HepG2 (cell line): Measurements from ENCODE around the gene P2RY12. TPM values are rescaled to one million over a fixed set of nuclear protein-coding genes. Genes with fewer than 3 reads are reported as not detected.
A peak's percentile ranks its signal among the peaks of the same experiment; 100 is the strongest.

Experiments
- ATAC-seq: fragments of 200-7000 bp; cut with Tn5 transposase; 3 replicates; pipeline ENCODE4 v1.9.1; 2020; ENCODE audit warnings: mild to moderate bottlenecking, moderate library complexity
- BruUV-seq: library from RNA; stranded (reverse); fragments of 400-500 nt; replicated peaks from 2 replicates; lab custom pipeline; 2021; lab: Mats Ljungman, UMichigan
- CTCF ChIA-PET: fragments of 300-600 bp; formaldehyde crosslinking; extraction: SDS; loops from one replicate; lab custom pipeline; 2021; ENCODE audit warnings: low total read pairs, inconsistent platforms, low intra/inter-chr PET ratio; lab: Yijun Ruan, JAX
- POLR2A ChIA-PET: fragments of 350-600 bp; sonication (Branson Sonifier 250); formaldehyde crosslinking; loops from one replicate; lab custom pipeline; 2020; ENCODE audit warnings: antibody characterized with exemption, inconsistent platforms; lab: Yijun Ruan, JAX
- DNase-seq: peaks from one replicate; pipeline ENCODE4 v3.0.0-alpha.2; 2015; ENCODE audit warnings: low spot score
- FAIRE-seq: peaks from 3 replicates; lab custom pipeline; 2011; peaks lifted over from hg19 to GRCh38; lab: Jason Lieb, UNC
- H2AFZ ChIP-seq: one replicate; pipeline ENCODE4 v1.6.1; 2011; ENCODE audit warnings: low read length, inconsistent platforms
- H3K27ac ChIP-seq: fragments of 300-600 bp; 3 replicates; pipeline ENCODE4 v1.8.0; 2011; ENCODE audit warnings: mixed run types, mild to moderate bottlenecking, mixed read lengths, low read length, inconsistent platforms; ENCODE audit not compliant: insufficient read depth; ENCODE audit errors: extremely low read length
- H3K27me3 ChIP-seq, 2 experiments: fragments of 200-600 bp in 1 of 2; 2 replicates in 1 of 2; 3 replicates in 1 of 2; pipeline versions ENCODE4 v1.6.0 to v1.8.0; 2011; ENCODE audit warnings: low read length in 2 of 2, mild to moderate bottlenecking in 2 of 2, moderate library complexity in 2 of 2, inconsistent platforms in 1 of 2; ENCODE audit not compliant: insufficient read depth in 2 of 2, control insufficient read depth in 1 of 2
- H3K36me3 ChIP-seq, 2 experiments: fragments of 200-600 bp in 1 of 2; replicated peaks in 1 of 2; 2 replicates in 1 of 2; 3 replicates in 1 of 2; pipeline versions ENCODE4 v1.5.1 to v1.8.0; 2011; ENCODE audit warnings: low read length in 2 of 2, inconsistent platforms in 1 of 2; ENCODE audit not compliant: insufficient read depth in 2 of 2, control insufficient read depth in 1 of 2
- H3K4me1 ChIP-seq: 2 replicates; pipeline ENCODE4 v1.5.1; 2012; ENCODE audit warnings: low read length, inconsistent platforms; ENCODE audit not compliant: insufficient read depth
- H3K4me2 ChIP-seq: 2 replicates; pipeline ENCODE4 v1.6.0; 2011; ENCODE audit warnings: low read depth, low read length, inconsistent platforms
- H3K4me3 ChIP-seq, 3 experiments: fragments of 200-600 bp in 1 of 3; sonication (generic), shearing (Covaris generic) in 1 of 3; replicated peaks in 1 of 3; 2 replicates each; pipeline ENCODE4 v1.5.1; 2011 to 2016; ENCODE audit warnings: low read length in 3 of 3, inconsistent platforms in 2 of 3, low read depth in 2 of 3, mild to moderate bottlenecking in 2 of 3, control low read depth in 1 of 3, mixed read lengths in 1 of 3; ENCODE audit not compliant: insufficient read depth in 1 of 3
- H3K79me2 ChIP-seq: one replicate; pipeline ENCODE4 v1.6.1; 2011; ENCODE audit warnings: low read length, inconsistent platforms; ENCODE audit not compliant: insufficient read depth
- H3K9ac ChIP-seq: 2 replicates; pipeline ENCODE4 v1.6.0; 2011; ENCODE audit warnings: mild to moderate bottlenecking, low read depth, low read length, inconsistent platforms; ENCODE audit not compliant: insufficient read depth
- H3K9me3 ChIP-seq: 2 replicates; pipeline ENCODE4 v1.5.1; 2012; ENCODE audit warnings: mild to moderate bottlenecking, low read length
- H4K20me1 ChIP-seq: 2 replicates; pipeline ENCODE4 v1.6.0; 2011; ENCODE audit warnings: inconsistent platforms, mild to moderate bottlenecking, low read length, moderate library complexity; ENCODE audit not compliant: insufficient read depth
- AKNA ChIP-seq: sonication (generic); formaldehyde crosslinking; IDR thresholded peaks from 2 replicates; pipeline ENCODE4 v1.4.0; 2020; ENCODE audit warnings: missing genetic modification reagents, borderline replicate concordance
- BRCA1 ChIP-seq: sonication (generic); formaldehyde crosslinking; IDR thresholded peaks from 2 replicates; pipeline ENCODE4 v1.4.0; 2020; ENCODE audit warnings: missing genetic modification reagents
- FOSL1 ChIP-seq: sonication (generic); formaldehyde crosslinking; IDR thresholded peaks from 2 replicates; pipeline ENCODE4 v1.9.0; 2021; ENCODE audit warnings: missing genetic modification reagents, borderline replicate concordance
- KDM4B ChIP-seq: sonication (generic); formaldehyde crosslinking; IDR thresholded peaks from 2 replicates; pipeline ENCODE4 v1.4.0; 2020; ENCODE audit warnings: missing genetic modification reagents
- MIER3 ChIP-seq: IDR thresholded peaks from 2 replicates; pipeline ENCODE4 v1.6.1; 2016; ENCODE audit warnings: missing compliant biosample characterization, borderline replicate concordance
- NR2F6 ChIP-seq, 2 experiments: IDR thresholded peaks; 2 replicates each; pipeline ENCODE4 v1.6.1; 2016; ENCODE audit warnings: antibody characterized with exemption in 1 of 2, mild to moderate bottlenecking in 1 of 2
- PRMT3 ChIP-seq: sonication (generic); formaldehyde crosslinking; IDR thresholded peaks from 2 replicates; pipeline ENCODE4 v1.8.1; 2022; ENCODE audit warnings: low read depth, mild to moderate bottlenecking, moderate library complexity, missing genetic modification reagents, borderline replicate concordance
- RAD51 ChIP-seq: fragments of 450-650 bp; IDR thresholded peaks from 2 replicates; pipeline ENCODE4 v1.6.1; 2016; ENCODE audit warnings: borderline replicate concordance
- ZNF207 ChIP-seq: fragments of 450-650 bp; IDR thresholded peaks from 2 replicates; pipeline ENCODE4 v1.6.1; 2016; ENCODE audit warnings: antibody characterized with exemption, borderline replicate concordance
- ZNF546 ChIP-seq: sonication (generic); formaldehyde crosslinking; conservative IDR thresholded peaks from 2 replicates; pipeline ENCODE4 v1.8.1; 2023; ENCODE audit warnings: mild to moderate bottlenecking, missing genetic modification reagents
- ZNF550 ChIP-seq: sonication (generic); formaldehyde crosslinking; IDR thresholded peaks from 2 replicates; pipeline ENCODE4 v1.4.0; 2020; ENCODE audit warnings: mild to moderate bottlenecking, missing genetic modification reagents, borderline replicate concordance
- ZSCAN20 ChIP-seq: sonication (generic); formaldehyde crosslinking; IDR thresholded peaks from 2 replicates; pipeline ENCODE4 v1.4.0; 2020; ENCODE audit warnings: missing genetic modification reagents, mild to moderate bottlenecking, borderline replicate concordance
- WGBS: methylation state at CpG from one replicate; pipeline ENCODE4 v1.1.6; 2017; ENCODE audit warnings: low lambda C conversion rate; 5-methylcytosine and 5-hydroxymethylcytosine counted together
- in situ Hi-C: cut with HindIII; loops from 2 replicates; pipeline ENCODE4 v1.10.0; 2017; ENCODE audit warnings: low pct_unique_long_range_greater_than_20kb; ENCODE audit not compliant: extremely low pct_ligation_motif_present
- intact Hi-C: fragments of 100-400 bp; cut with micrococcal nuclease; formaldehyde crosslinking; loops from one replicate; pipeline ENCODE4 v1.10.0; 2022; ENCODE audit not compliant: unreplicated experiment
- polyA plus RNA-seq, 8 experiments: library from polyadenylated mRNA; depleted of rRNA in 3 of 8; stranded (reverse) in 7 of 8; unstranded in 1 of 8; fragments of >200 nt; fragmentation: Illumina TruSeq in 4 of 8; extraction: Trizol in 4 of 8; gene quantifications; 2 replicates each; pipeline versions ENCODE4 v1.2.1 to v1.2.3, GENCODE V29; 2011 to 2016; ENCODE audit warnings: low read depth in 4 of 8, missing spikeins in 1 of 8, mixed read lengths in 1 of 8; ENCODE audit not compliant: insufficient read depth in 1 of 8
- total RNA-seq, 5 experiments: library from RNA; depleted of rRNA; stranded (reverse); fragments of >200 nt; fragmentation: Illumina TruSeq; extraction: Trizol; gene quantifications; 2 replicates each; pipeline ENCODE4 v1.2.3, GENCODE V29; 2016; ENCODE audit warnings: low read depth in 1 of 5

Gene P2RY12
- total and polyA plus RNA-seq, 2 of the 13 experiments (the other 11 are each of a cell fraction or from before 2014, with no cell fraction given) = not detected

GRCh38 chr3:151421938-151422337, 37.4 kb upstream of the P2RY12 start (continued):
- no peak for TF ChIP-seq MIER3
- TF ChIP-seq KDM4B = no peak
- no peak for TF ChIP-seq NR2F6 (IDR thresholded peaks at IDR 0.05)
- TF ChIP-seq NR2F6 (CRISPR knock-in tag; IDR thresholded peaks at IDR 0.05) = no peak
- TF ChIP-seq ZNF207 = no peak
- TF ChIP-seq FOSL1 (CRISPR knock-in tag) = no peak
- TF ChIP-seq AKNA (CRISPR knock-in tag) = no peak
- TF ChIP-seq BRCA1 (CRISPR knock-in tag) = no peak

- WGBS = 36% methylated on average over 6 of the region's 6 CpGs
- H3K4me1 ChIP-seq = peaks cover 8% of the 10 kb centered on the region
- TF ChIP-seq ZNF550 (CRISPR knock-in tag) (no peak), PRMT3 (no peak), ZSCAN20 (CRISPR knock-in tag) (no peak), ZNF546 (CRISPR knock-in tag) (no peak), RAD51 (peak; percentile 24; the same call in 1 of the 2 replicates)
- intact Hi-C loops = no loop called here
- ChIA-PET POLR2A (no interaction called here), CTCF (no interaction called here)
- H3K36me3 ChIP-seq = no peaks in the 10 kb centered on the region
- FAIRE-seq (no peak), ATAC-seq (no peak), DNase-seq (no peak)
- H3K27me3 ChIP-seq = 0 out of 5 replicates have a peak, but pooled peaks cover 0 to 2% of the 10 kb centered on the region in 2 experiments
- no peak overlapping the region for H3K27ac ChIP-seq
- no peaks in the 10 kb centered on the region for H3K79me2 ChIP-seq
- no peak overlapping the region for H3K4me2 ChIP-seq
- H4K20me1 ChIP-seq = no peaks in the 10 kb centered on the region
- H3K4me3 ChIP-seq = no peak overlapping the region
- BruUV-seq = no TSS peak
- in situ Hi-C loops = no loop called here
- no peak overlapping the region for H3K9ac ChIP-seq
- H2AFZ ChIP-seq = no peak overlapping the region
- no peaks in the 10 kb centered on the region for H3K9me3 ChIP-seq
Measured at GRCh38 chr3:151419806-151420205, 35.3 kb upstream of the P2RY12 start.
